Gastrocnemius medialis (tissue), 4 donors: ENCODE data around the gene TUBB8. TPM values are rescaled to one million over a fixed set of nuclear protein-coding genes. Genes with fewer than 3 reads are reported as not detected.

Experiments used
- ATAC-seq, 2 donors: fragments of 150-250 bp; one replicate each; pipeline ENCODE4 v1.9.1; 2016
- DNase-seq, 2 donors: peaks; one replicate each; pipeline ENCODE4 v3.0.0-alpha.2; 2019
- H3K27ac ChIP-seq, 4 donors: fragments of 200-600 bp; sonication (generic); 1 replicate in 1 of 4; 2 replicates in 3 of 4; pipeline ENCODE4 v1.5.1; 2016 to 2018; ENCODE audit warnings: mild to moderate bottlenecking in 2 of 4, moderate library complexity in 1 of 4
- H3K27me3 ChIP-seq, 3 donors: fragments of 200-600 bp; sonication (generic) in 2 of 3; 1 replicate in 1 of 3; 2 replicates in 2 of 3; pipeline versions ENCODE4 v1.5.1 to v1.6.0; 2016 to 2019; ENCODE audit warnings: mild to moderate bottlenecking in 1 of 3, moderate library complexity in 1 of 3
- H3K36me3 ChIP-seq, 2 donors: fragments of 200-600 bp; sonication (generic) in 1 of 2; one replicate each; pipeline ENCODE4 v1.5.1; 2017 to 2018
- H3K4me1 ChIP-seq, 2 donors: fragments of 200-600 bp; sonication (generic) in 1 of 2; one replicate each; pipeline ENCODE4 v1.5.1; 2016 to 2017; ENCODE audit warnings: mild to moderate bottlenecking in 2 of 2
- H3K4me3 ChIP-seq, 4 donors: fragments of 200-600 bp; sonication (generic) in 3 of 4; 1 replicate in 1 of 4; 2 replicates in 3 of 4; pipeline ENCODE4 v1.5.1; 2016 to 2019; ENCODE audit warnings: mild to moderate bottlenecking in 2 of 4
- H3K9me3 ChIP-seq, 3 donors: fragments of 200-600 bp; sonication (generic) in 2 of 3; 1 replicate in 1 of 3; 2 replicates in 2 of 3; pipeline ENCODE4 v1.5.1; 2016 to 2019
- POLR2A ChIP-seq, 2 donors: fragments of 450-650 bp; IDR thresholded peaks; one replicate each; pipeline ENCODE4 v1.6.1; 2017; ENCODE audit warnings: antibody characterized with exemption in 2 of 2, mild to moderate bottlenecking in 2 of 2, moderate library complexity in 2 of 2
- in situ Hi-C, 4 donors: fragments of 200-750 bp; cut with MboI; loops; one replicate each; pipeline versions ENCODE4 v1.15.0 to v1.8.0; 2017; ENCODE audit warnings: low sequenced_read_pairs in 4 of 4
- intact Hi-C: fragments of 100-400 bp; cut with DNase I; formaldehyde crosslinking; loops from one replicate; pipeline ENCODE4 v1.15.1; 2023; ENCODE audit warnings: low total_unique reads
- total RNA-seq, 4 donors: library from RNA; depleted of rRNA; stranded (reverse); fragments of >200 nt; gene quantifications; one replicate each; pipeline versions ENCODE4 v1.1.0 to v1.2.3, GENCODE V29; 2016
- TF ChIP-seq, protein P1 (sequence below), 5 experiments: fragments of 450-650 bp in 3 of 5; fragments of 200-600 bp in 2 of 5; sonication (generic) in 2 of 5; IDR thresholded peaks in 4 of 5; conservative IDR thresholded peaks in 1 of 5; 1 replicate in 4 of 5; 2 replicates in 1 of 5; pipeline ENCODE4 v1.5.1; 2016 to 2019; ENCODE audit warnings: antibody characterized with exemption in 5 of 5, mild to moderate bottlenecking in 3 of 5, moderate library complexity in 3 of 5

TUBB8 gene
- total RNA-seq, 4 donors from 2014 or later = not detected

DNA sequence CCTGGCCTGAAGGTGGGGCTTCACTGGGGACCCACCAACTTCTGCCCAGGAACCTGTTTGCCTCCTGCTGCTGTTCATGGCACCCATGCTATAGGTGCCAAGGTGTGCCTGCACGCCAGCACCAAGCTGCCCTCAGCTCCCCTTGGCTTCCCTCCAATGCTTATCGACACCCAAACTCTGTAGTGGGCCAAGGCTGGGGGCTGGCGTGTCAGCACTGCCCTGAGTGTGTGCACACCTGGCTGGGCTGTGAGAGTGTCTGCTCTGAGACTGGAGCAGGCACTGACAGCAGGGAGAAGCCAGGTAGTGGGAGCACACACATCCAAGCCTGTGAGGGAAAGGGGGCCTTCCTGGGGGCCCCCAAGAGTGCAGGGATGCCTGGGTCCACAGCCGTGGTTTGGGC lies 43.1 kb upstream of the TUBB8 start:
- TF ChIP-seq, protein P1, sequence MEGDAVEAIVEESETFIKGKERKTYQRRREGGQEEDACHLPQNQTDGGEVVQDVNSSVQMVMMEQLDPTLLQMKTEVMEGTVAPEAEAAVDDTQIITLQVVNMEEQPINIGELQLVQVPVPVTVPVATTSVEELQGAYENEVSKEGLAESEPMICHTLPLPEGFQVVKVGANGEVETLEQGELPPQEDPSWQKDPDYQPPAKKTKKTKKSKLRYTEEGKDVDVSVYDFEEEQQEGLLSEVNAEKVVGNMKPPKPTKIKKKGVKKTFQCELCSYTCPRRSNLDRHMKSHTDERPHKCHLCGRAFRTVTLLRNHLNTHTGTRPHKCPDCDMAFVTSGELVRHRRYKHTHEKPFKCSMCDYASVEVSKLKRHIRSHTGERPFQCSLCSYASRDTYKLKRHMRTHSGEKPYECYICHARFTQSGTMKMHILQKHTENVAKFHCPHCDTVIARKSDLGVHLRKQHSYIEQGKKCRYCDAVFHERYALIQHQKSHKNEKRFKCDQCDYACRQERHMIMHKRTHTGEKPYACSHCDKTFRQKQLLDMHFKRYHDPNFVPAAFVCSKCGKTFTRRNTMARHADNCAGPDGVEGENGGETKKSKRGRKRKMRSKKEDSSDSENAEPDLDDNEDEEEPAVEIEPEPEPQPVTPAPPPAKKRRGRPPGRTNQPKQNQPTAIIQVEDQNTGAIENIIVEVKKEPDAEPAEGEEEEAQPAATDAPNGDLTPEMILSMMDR (IDR thresholded peaks at IDR 0.05 in 4 of 5, conservative IDR thresholded peaks at IDR 0.05 in 1 of 5) = no peak
- TF ChIP-seq POLR2A (IDR thresholded peaks at IDR 0.05) = no peak
- Histone ChIP-seq H3K27me3 (no peaks in the 10 kb centered on the region), H3K27ac (no peak overlapping the region), H3K9me3 (no peaks in the 10 kb centered on the region), H3K36me3 (no peaks in the 10 kb centered on the region), H3K4me1 (no peaks in the 10 kb centered on the region), H3K4me3 (no peak overlapping the region)
- in situ Hi-C loops = no loop called here
- intact Hi-C loops = no loop called here
- ATAC-seq (no peak), DNase-seq (no peak)

DNA sequence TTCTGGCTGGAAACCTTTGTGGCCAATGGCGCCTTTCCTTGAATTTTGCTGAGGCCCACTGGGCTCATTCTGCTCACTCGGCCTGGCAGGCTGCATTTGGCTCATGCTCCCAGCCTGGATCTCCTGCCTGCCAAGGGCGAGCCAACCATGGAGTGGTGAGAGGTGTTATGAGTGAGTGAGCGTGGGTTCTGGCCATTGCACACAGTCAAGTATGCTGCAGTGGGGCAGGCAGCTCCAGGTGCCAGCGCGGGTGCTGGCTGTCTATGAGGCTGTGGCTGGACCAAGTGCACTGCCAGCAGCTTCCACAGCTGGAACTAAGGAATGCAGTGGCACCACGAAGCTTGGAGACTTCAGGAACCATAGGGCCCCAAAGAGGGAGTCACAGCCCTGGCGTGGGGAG lies 42.2 kb upstream of the TUBB8 start:
- intact Hi-C loops = no loop called here

DNA sequence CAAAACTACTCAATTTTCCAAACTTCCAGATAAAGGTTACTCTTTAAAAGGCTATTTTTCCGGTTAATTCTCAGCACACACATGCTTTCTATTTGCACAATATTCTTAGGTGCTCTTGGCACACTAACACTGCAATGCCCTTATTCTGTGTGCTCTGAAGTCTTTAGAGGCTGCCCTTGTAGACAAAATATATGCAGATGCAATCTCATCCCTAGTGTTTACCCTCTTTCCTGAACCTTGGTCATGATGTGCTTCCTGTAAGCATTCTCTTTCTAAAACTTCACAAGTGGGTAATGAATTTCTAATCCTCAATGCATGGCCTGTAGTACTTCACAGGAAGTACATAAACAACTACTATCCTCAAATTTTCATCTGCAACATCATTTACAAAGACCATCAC lies 41.1 kb upstream of the TUBB8 start:
- no peak for ATAC-seq
- Histone ChIP-seq H3K36me3 (no peaks in the 10 kb centered on the region), H3K9me3 (no peaks in the 10 kb centered on the region), H3K27ac (no peak overlapping the region), H3K27me3 (no peaks in the 10 kb centered on the region), H3K4me1 (no peaks in the 10 kb centered on the region), H3K4me3 (no peak overlapping the region)
- in situ Hi-C loops (no loop called here), intact Hi-C loops (no loop called here)
- TF ChIP-seq POLR2A (IDR thresholded peaks at IDR 0.05) = no peak
- TF ChIP-seq, protein P1 (IDR thresholded peaks at IDR 0.05 in 4 of 5, conservative IDR thresholded peaks at IDR 0.05 in 1 of 5) = no peak
- DNase-seq = no peak

More for the DNA sequence above, 42.2 kb upstream of the TUBB8 start:
- no peaks in the 10 kb centered on the region for H3K9me3 ChIP-seq
- no peak for DNase-seq
- no peaks in the 10 kb centered on the region for H3K27me3 ChIP-seq
- no peaks in the 10 kb centered on the region for H3K36me3 ChIP-seq
- TF ChIP-seq, protein P1 (IDR thresholded peaks at IDR 0.05 in 4 of 5, conservative IDR thresholded peaks at IDR 0.05 in 1 of 5) = no peak
- no peak for TF ChIP-seq POLR2A (IDR thresholded peaks at IDR 0.05)
- in situ Hi-C loops = no loop called here
- no peak overlapping the region for H3K27ac ChIP-seq
- H3K4me3 ChIP-seq = no peak overlapping the region
- no peak for ATAC-seq
- no peaks in the 10 kb centered on the region for H3K4me1 ChIP-seq

DNA sequence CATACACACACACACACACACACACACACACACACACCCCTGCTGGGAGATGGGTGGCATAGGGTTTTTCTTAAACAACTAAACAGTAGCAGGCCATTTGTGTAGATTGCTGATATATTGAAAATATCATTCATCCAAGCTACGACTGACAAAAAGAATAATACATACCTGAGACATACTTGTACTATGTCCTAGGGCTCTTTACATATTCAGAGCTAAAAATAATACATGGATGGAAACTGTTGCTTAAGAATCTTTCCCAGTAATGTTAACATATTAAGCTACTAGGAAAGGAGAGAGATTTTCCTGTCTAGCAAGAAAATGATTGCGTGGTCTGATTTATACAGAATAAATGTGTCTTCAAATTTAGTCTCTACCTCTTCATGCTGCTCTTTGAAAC lies 40.2 kb upstream of the TUBB8 start:
- H3K27ac ChIP-seq = no peak overlapping the region
- in situ Hi-C loops = no loop called here
- no peaks in the 10 kb centered on the region for H3K4me1 ChIP-seq
- TF ChIP-seq POLR2A (IDR thresholded peaks at IDR 0.05) = no peak
- TF ChIP-seq, protein P1 (IDR thresholded peaks at IDR 0.05 in 4 of 5, conservative IDR thresholded peaks at IDR 0.05 in 1 of 5) = no peak
- H3K36me3 ChIP-seq = no peaks in the 10 kb centered on the region
- intact Hi-C loops = no loop called here
- no peak overlapping the region for H3K4me3 ChIP-seq
- DNase-seq (no peak), ATAC-seq (no peak)
- H3K27me3 ChIP-seq = no peaks in the 10 kb centered on the region
- H3K9me3 ChIP-seq = no peaks in the 10 kb centered on the region

DNA sequence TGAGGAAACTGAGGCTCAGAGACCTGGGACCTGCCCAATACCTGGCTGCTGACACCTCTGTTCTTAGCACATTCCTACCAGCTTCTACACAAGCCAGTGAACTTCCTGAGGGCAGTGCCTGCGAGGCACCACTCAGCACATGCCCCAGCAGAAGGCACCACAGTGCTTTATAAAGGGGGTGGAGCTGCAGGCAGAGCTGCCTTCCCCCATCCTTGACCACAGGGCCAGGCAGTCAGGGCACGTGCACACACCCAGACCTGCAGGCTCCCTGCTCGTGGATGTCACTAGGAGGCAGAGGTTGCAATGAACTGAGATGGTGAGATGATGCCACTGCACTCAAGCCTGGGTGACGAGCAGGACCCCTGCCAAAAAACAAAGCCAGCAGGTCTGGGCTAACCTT lies 39.2 kb upstream of the TUBB8 start:
- intact Hi-C loops = no loop called here
- ATAC-seq (no peak), DNase-seq (no peak)
- no peaks in the 10 kb centered on the region for H3K36me3 ChIP-seq
- no peak overlapping the region for H3K4me3 ChIP-seq
- no peak overlapping the region for H3K27ac ChIP-seq
- TF ChIP-seq, protein P1 (IDR thresholded peaks at IDR 0.05 in 4 of 5, conservative IDR thresholded peaks at IDR 0.05 in 1 of 5) = no peak
- TF ChIP-seq POLR2A (IDR thresholded peaks at IDR 0.05) = no peak
- H3K9me3 ChIP-seq = no peaks in the 10 kb centered on the region
- no peaks in the 10 kb centered on the region for H3K4me1 ChIP-seq
- H3K27me3 ChIP-seq = no peaks in the 10 kb centered on the region
- in situ Hi-C loops = no loop called here
